ENCODE data around the gene IPPK. TPM values are rescaled to one million over a fixed set of nuclear protein-coding genes. Genes with fewer than 3 reads are reported as not detected.

The IPPK gene
- total and polyA plus RNA-seq, 12 donors, result 5.2 to 17.8 (median 8.3) TPM

DNA sequence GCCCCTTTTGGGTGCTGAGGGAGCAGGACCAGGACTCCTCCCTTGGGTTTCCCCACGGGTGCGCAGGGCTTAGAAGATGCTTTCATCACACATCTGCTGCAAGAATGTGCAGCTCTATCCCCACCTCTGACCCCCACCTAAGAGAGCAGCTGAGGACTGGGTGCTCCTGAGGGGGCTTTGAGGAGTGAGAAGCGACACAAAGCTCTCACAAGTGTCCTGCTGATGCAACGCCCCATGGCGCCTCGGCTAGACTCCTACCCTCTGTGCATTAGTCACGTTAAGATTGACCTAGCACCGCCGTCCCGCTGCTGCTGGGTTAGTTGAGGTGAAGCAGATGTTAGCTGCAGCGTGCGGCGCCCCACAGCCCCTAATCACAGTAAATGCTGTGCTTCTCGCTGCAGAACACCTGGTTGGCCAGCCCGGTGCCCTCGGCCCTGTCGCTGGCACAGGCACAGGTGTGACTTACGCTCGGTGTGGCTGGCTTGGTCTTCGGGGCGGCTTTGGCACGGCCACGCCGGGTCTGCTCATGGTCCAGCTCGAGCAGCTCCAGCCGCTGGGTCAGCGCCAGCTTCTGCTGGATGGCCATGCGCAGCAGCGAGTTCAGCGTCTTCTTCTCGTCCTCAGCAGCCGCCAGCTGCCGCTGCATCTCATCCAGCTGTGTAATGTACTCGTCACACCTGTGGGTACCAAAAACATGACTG is 45.0 kb upstream of the IPPK start:
- peak; percentile 22 to 77 (median 47) for ATAC-seq
- Histone ChIP-seq H3K27me3 (no peaks in the 10 kb centered on the region), H3K4me3 (peak overlapping the region in 1 of 10 donors; percentile 4), H3K36me3 (peaks cover 0 to 99% (median 47%) of the 10 kb centered on the region in 9 donors), H3K4me1 (peaks cover 6 to 37% (median 22%) of the 10 kb centered on the region in 9 donors), H3K9me3 (no peaks in the 10 kb centered on the region), H3K27ac (peak overlapping the region in 8 of 10 donors; percentile 9 to 79 (median 52))
- intact Hi-C loops (cut with DNase I), result loop anchor here in 6 of 10 donors (5.0 kb wide), 4 partner anchors 43 to 77 kb away; partner anchors contain the start of genes IPPK (in 3 of the 6) and BICD2 (in 1 of the 6)
- 72 to 74% methylated on average over 34 of the region's 34 CpGs for WGBS, 2 donors
- peak in 1 of 2 donors; percentile 73 for DNase-seq
- TF ChIP-seq, protein P1, sequence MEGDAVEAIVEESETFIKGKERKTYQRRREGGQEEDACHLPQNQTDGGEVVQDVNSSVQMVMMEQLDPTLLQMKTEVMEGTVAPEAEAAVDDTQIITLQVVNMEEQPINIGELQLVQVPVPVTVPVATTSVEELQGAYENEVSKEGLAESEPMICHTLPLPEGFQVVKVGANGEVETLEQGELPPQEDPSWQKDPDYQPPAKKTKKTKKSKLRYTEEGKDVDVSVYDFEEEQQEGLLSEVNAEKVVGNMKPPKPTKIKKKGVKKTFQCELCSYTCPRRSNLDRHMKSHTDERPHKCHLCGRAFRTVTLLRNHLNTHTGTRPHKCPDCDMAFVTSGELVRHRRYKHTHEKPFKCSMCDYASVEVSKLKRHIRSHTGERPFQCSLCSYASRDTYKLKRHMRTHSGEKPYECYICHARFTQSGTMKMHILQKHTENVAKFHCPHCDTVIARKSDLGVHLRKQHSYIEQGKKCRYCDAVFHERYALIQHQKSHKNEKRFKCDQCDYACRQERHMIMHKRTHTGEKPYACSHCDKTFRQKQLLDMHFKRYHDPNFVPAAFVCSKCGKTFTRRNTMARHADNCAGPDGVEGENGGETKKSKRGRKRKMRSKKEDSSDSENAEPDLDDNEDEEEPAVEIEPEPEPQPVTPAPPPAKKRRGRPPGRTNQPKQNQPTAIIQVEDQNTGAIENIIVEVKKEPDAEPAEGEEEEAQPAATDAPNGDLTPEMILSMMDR (IDR thresholded peaks at IDR 0.05), result no peak

DNA sequence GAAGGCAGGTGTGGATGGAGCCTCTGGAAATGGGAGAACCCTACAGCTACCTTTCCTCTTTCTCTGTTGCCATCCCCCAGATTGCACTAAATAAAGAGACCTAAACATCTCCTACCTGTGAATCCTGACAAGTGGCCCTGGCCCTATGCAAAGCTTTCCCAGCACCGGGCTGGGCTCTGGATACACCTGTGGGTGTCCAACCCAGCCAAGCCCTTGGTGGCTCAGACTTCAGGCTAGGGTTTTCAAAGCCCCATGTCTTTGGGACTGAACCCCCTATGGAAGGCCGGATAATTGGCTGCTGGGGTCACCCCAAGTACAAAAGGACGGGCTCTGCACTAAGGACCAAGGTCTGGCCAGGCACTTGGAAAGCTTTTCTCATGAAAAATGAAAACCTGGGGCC is 44.1 kb upstream of the IPPK start:
- H3K36me3 ChIP-seq, result peaks cover 0 to 99% (median 38%) of the 10 kb centered on the region in 9 donors

DNA sequence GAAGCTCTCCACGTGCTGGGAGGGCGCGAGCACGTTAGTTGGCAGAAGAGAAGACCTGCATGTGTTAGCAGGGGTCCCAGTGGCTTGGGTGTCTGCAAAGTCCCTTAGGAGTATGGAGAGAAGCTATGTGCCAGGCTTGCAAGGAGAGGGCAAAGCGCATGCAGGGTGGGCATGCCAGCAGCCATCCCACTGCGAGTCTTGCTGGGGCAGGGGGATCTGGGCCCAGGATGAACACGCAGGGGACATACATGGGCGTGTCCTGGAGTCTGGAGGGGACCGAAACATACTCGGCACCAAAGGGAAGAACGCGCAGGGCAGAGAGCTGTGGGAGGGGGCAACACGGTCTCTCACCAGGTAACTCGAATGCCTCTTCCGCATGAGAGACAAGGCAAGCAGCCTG is 43.6 kb upstream of the IPPK start:
- no peak overlapping the region for H3K4me3 ChIP-seq
- no peak for ATAC-seq
- TF ChIP-seq, protein P1 (IDR thresholded peaks at IDR 0.05), result no peak
- WGBS, 2 donors, result 89 to 94% methylated on average over 15 of the region's 15 CpGs
- H3K27ac ChIP-seq, result no peak overlapping the region
- peaks cover 6 to 37% (median 22%) of the 10 kb centered on the region in 9 donors for H3K4me1 ChIP-seq
- H3K27me3 ChIP-seq, result no peaks in the 10 kb centered on the region
- no peaks in the 10 kb centered on the region for H3K9me3 ChIP-seq
- DNase-seq, result no peak
- intact Hi-C loops (cut with DNase I), result loop anchor here in 2 of 10 donors (5.0 kb wide), 1 partner anchor 41 kb away; the partner anchor contains the start of gene IPPK (in 2 of the 2)
- H3K36me3 ChIP-seq, result peaks cover 0 to 99% (median 33%) of the 10 kb centered on the region in 9 donors

More for the DNA sequence above, 44.1 kb upstream of the IPPK start:
- Histone ChIP-seq H3K4me1 (peaks cover 6 to 37% (median 22%) of the 10 kb centered on the region in 9 donors), H3K27me3 (no peaks in the 10 kb centered on the region), H3K27ac (no peak overlapping the region), H3K4me3 (no peak overlapping the region), H3K9me3 (no peaks in the 10 kb centered on the region)
- intact Hi-C loops (cut with DNase I), result loop anchor here in 2 of 10 donors (5.0 kb wide), 1 partner anchor 42 kb away; the partner anchor contains the start of gene IPPK (in 2 of the 2)
- TF ChIP-seq, protein P1 (IDR thresholded peaks at IDR 0.05), result no peak
- DNase-seq (no peak), ATAC-seq (no peak)
- WGBS, 2 donors, result 99 to 100% methylated on average over 3 of the region's 3 CpGs

DNA sequence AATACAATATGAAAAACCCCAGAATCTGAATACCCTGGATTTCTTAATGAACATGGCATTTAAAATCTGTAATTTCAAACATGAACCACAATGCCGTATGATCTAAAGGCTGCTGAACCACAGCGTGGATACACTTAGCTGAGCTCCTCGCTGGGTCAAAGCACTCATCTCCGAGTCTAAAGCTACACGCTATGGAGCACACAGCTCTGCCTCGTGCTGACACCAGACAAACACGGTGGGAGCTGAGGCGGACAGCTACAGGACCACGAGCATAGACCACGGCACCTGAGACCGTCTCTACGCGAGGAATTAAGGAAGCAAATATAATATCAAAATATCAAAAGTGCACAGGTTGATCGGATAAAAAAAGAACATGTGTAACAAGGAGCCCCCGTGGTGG is 42.8 kb upstream of the IPPK start:
- DNase-seq (no peak), ATAC-seq (no peak)
- TF ChIP-seq, protein P1 (IDR thresholded peaks at IDR 0.05), result no peak
- peak overlapping the region in 1 of 10 donors; percentile 62 for H3K27ac ChIP-seq
- intact Hi-C loops (cut with DNase I), result loop anchor here in 2 of 10 donors (5.0 kb wide), 1 partner anchor 40 kb away; the partner anchor contains the start of gene IPPK (in 2 of the 2)
- peaks cover 6 to 37% (median 22%) of the 10 kb centered on the region in 9 donors for H3K4me1 ChIP-seq
- 95 to 97% methylated on average over 15 of the region's 15 CpGs for WGBS, 2 donors
- H3K9me3 ChIP-seq, result no peaks in the 10 kb centered on the region
- no peaks in the 10 kb centered on the region for H3K27me3 ChIP-seq
- H3K36me3 ChIP-seq, result peaks cover 0 to 92% (median 26%) of the 10 kb centered on the region in 9 donors
- H3K4me3 ChIP-seq, result no peak overlapping the region

Measured in heart right ventricle (tissue), 16 donors.